Epithelial cell of proximal tubule (primary cell): Measurements from ENCODE around the gene PLCG1. TPM values are rescaled to one million over a fixed set of nuclear protein-coding genes. Genes with fewer than 3 reads are reported as not detected.

Experiments used
- DNase-seq: peaks from one replicate; pipeline ENCODE4 v3.0.0-alpha.2; 2011; ENCODE audit warnings: low read depth
- H3K4me3 ChIP-seq: 2 replicates; pipeline ENCODE4 v1.5.1; 2011; ENCODE audit warnings: low read depth, mild to moderate bottlenecking, low read length
- total RNA-seq: library from RNA; depleted of rRNA; stranded (reverse); fragments of >200 nt; gene quantifications from 2 replicates; pipeline ENCODE4 v1.2.3, GENCODE V29; 2015
- TF ChIP-seq, protein P1 (sequence below): conservative IDR thresholded peaks from 2 replicates; pipeline ENCODE4 v1.5.1; 2012; ENCODE audit warnings: low read depth, mild to moderate bottlenecking, low read length

Gene PLCG1
- total RNA-seq, 1 donor from 2014 or later = 87.5 TPM

DNA sequence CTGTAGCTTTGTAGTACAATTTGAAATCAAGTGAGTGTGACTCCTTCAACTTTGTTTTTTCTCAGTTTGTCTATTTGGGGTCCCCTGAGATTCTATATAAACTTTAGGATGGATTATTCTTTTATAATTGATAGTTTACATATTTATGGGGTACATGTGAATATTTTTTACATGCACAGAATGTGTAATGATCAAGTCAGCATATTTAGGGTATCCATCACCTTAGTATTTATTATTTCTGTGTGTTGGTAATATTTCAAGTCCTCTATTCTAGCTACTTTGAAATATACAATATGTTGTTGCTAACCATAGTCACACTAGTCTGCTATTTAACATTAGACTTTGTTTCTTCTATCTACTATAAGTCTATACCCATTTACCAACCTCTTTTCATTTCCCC, 50.3 kb downstream of the PLCG1 start:
- TF ChIP-seq, protein P1, sequence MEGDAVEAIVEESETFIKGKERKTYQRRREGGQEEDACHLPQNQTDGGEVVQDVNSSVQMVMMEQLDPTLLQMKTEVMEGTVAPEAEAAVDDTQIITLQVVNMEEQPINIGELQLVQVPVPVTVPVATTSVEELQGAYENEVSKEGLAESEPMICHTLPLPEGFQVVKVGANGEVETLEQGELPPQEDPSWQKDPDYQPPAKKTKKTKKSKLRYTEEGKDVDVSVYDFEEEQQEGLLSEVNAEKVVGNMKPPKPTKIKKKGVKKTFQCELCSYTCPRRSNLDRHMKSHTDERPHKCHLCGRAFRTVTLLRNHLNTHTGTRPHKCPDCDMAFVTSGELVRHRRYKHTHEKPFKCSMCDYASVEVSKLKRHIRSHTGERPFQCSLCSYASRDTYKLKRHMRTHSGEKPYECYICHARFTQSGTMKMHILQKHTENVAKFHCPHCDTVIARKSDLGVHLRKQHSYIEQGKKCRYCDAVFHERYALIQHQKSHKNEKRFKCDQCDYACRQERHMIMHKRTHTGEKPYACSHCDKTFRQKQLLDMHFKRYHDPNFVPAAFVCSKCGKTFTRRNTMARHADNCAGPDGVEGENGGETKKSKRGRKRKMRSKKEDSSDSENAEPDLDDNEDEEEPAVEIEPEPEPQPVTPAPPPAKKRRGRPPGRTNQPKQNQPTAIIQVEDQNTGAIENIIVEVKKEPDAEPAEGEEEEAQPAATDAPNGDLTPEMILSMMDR = no peak
- no peak for DNase-seq

DNA sequence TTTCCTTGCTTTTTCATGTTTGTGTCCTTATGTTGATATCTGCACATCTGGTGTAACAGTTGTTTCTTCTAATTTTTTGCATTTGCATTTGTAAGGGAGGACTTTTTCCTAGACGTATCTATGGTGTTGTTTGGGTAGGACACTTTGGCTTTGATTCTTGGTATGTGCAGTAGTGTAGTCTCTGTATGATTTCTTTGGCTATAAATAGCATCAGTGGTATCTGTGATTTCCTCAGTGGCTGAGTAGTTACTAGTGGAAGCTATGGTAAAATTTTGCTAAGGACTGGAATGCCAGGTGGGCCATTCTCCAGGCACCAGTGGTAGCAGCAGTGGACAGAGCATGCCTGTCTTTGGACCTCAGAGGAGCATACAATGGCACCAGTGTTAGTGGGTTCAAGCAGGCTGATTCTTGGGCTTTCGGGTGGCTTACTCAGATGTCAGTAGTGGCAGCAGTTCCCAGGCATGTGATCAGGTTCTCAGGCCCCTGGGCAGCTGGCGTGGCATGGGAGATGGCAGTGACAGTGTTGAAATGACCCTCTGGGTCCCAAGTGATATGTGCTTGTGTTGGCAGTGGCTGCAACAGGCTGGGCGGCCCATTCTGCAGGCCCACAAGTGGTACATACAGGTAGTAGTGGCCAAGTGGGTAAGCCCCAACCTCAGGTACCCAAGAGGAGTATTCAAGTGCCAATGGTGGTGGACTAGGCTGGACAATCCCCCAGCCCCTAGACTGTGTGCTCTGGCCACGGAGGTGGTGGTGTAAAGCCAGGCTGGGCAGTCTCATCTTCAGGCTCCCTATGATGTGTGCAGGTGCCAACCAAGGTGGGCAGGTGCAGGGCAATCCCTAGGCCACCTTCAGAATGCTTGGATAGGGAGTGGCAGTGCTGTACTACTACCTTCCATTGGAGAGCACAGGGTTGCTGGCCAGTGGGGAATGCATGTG, 54.5 kb downstream of the PLCG1 start:
- H3K4me3 ChIP-seq = no peak overlapping the region
- TF ChIP-seq, protein P1 = no peak
- DNase-seq = no peak

More for the DNA sequence above, 50.3 kb downstream of the PLCG1 start:
- H3K4me3 ChIP-seq = no peak overlapping the region

DNA sequence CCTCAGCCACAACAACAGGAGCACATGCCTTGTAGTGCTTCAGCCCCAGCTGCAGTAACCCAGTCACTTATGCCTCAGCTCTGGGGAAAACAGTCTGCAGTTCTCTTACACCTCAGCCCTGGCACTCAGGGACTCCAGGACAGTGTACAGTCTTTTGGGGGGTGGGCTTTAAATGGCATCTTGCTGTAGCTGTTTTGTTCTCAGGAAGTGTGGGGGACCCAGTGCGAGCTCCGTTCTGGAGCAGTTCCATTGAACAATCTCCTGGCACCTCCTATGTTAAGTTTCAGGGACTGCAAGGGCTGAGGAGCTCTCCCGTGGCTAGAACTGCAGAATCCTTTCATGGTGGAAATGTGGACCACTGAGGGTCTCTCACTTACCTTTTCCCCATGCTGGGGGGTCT, 55.2 kb downstream of the PLCG1 start:
- DNase-seq = no peak
- H3K4me3 ChIP-seq = no peak overlapping the region
- TF ChIP-seq, protein P1 = no peak

DNA sequence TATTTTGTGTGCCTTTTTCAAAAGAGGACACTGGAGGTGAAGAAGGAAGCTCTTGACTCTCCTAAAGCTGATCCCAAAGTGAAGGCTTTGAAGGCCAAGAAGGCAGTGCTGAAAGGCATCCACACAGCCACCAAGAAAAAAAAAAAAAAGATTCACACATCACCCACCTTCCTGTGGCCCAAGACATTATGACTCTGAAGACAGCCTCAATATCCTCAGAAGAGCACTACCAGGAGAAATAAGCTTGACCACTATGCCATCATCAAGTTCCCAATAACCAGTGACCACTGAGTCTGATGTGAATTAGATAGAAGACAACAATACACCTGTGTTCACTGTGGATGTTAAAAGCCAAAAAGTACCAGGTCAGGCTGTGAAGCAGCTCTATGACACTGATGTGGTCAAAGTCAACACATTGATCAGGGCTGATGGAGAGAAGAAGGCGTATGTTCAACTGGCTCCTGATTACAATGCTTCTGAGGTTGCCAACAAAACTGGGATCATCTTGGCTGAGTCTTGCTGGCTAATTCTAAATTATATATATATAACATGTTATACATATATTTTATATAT, 59.4 kb downstream of the PLCG1 start:
- TF ChIP-seq, protein P1 = no peak
- no peak overlapping the region for H3K4me3 ChIP-seq

DNA sequence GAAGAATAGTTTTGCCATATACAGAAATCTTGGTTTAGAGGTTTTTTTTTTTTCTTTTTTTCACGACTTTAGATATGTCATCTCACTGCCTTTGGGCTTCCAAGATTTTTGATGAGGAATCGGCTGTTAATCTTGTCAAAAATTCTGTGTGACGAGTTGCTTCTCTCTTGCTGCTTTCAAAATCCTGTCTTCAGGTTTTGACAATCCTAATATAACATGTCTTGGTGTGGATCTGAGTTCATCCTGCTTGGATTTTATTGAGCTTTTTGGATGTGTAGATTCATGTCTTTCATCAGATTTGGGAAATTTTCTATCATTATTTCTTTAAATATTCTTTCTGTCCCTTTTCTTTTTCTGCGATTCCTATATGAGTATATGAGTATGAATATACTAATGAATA, 61.1 kb downstream of the PLCG1 start:
- no peak overlapping the region for H3K4me3 ChIP-seq
- no peak for DNase-seq
- TF ChIP-seq, protein P1 = no peak

More for the DNA sequence above, 59.4 kb downstream of the PLCG1 start:
- DNase-seq = no peak

DNA sequence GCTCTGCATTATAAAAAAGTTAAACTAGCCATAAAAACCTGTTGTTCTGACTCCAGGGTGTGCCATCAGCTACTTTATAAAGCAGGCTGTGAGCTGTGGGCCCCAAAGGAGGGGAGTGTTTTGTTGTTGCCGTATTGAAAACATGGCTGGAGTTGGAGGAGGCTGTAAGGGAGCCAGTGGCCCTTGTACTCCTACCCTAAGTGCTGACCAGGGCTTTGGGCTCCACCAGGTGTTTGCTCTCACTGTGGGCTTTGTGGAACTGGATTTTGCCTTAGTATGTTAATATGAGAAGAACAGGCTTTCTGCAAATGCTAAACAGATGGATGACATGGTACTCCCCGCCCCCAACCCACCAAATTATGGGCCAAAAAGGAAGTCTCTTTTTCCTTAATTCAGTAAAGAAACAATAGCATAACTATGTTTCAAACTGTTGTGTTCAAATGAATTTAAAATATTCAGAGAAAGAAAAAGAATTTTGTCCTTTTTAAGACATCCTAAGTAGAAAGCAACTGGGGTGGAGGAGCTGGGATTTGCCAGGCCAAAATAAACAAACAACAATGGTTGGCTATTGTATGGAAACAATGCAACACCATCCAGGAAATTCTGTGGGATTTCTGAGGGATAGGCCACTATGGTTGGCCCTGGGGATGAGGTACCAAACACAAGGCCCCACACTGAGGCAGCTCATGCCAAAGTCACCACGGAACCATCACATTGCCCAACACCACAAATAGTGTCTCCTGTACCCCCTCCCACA, 63.3 kb downstream of the PLCG1 start:
- TF ChIP-seq, protein P1 = no peak
- H3K4me3 ChIP-seq = no peak overlapping the region
- no peak for DNase-seq
